ENCODE data around the gene APBA3. TPM values are rescaled to one million over a fixed set of nuclear protein-coding genes. Genes with fewer than 3 reads are reported as not detected.

APBA3 gene
- total and polyA plus RNA-seq, 2 of the 4 experiments (the other 2 are of a cell fraction): 9.5 to 18.4 TPM

- TF ChIP-seq RFX5 (IDR thresholded peaks at IDR 0.05; ENCODE audit: low read depth, low read length) (no peak), CHD1 (IDR thresholded peaks at IDR 0.05; ENCODE audit: low read depth, low read length) (no peak), POLR2A (IDR thresholded peaks at IDR 0.05; ENCODE audit: low read depth, low read length) (no peak), FOS (IDR thresholded peaks at IDR 0.05; ENCODE audit: low read depth, low read length) (no peak), MAZ (IDR thresholded peaks at IDR 0.05; ENCODE audit: borderline replicate concordance, low read depth, low read length) (no peak), NFE2L2 (IDR thresholded peaks at IDR 0.05; ENCODE audit: low read depth, low read length) (no peak), RAD21 (IDR thresholded peaks at IDR 0.05; ENCODE audit: low read length) (no peak), CEBPB (IDR thresholded peaks at IDR 0.05; ENCODE audit: low read depth, low read length) (no peak), RCOR1 (IDR thresholded peaks at IDR 0.05; ENCODE audit: insufficient replicate concordance, low read length) (no peak), MAFK (IDR thresholded peaks at IDR 0.05; ENCODE audit: low read depth, low read length) (no peak), MXI1 (IDR thresholded peaks at IDR 0.05; ENCODE audit: borderline replicate concordance, low read depth, low read length) (no peak), SMC3 (IDR thresholded peaks at IDR 0.05; ENCODE audit: low read depth, low read length) (no peak), BHLHE40 (IDR thresholded peaks at IDR 0.05; ENCODE audit: low read depth, low read length) (no peak)
- TF ChIP-seq, protein P1, sequence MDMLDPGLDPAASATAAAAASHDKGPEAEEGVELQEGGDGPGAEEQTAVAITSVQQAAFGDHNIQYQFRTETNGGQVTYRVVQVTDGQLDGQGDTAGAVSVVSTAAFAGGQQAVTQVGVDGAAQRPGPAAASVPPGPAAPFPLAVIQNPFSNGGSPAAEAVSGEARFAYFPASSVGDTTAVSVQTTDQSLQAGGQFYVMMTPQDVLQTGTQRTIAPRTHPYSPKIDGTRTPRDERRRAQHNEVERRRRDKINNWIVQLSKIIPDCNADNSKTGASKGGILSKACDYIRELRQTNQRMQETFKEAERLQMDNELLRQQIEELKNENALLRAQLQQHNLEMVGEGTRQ (IDR thresholded peaks at IDR 0.05; ENCODE audit: low read depth, low read length): no peak
- TF ChIP-seq, protein P2, sequence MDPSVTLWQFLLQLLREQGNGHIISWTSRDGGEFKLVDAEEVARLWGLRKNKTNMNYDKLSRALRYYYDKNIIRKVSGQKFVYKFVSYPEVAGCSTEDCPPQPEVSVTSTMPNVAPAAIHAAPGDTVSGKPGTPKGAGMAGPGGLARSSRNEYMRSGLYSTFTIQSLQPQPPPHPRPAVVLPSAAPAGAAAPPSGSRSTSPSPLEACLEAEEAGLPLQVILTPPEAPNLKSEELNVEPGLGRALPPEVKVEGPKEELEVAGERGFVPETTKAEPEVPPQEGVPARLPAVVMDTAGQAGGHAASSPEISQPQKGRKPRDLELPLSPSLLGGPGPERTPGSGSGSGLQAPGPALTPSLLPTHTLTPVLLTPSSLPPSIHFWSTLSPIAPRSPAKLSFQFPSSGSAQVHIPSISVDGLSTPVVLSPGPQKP (IDR thresholded peaks at IDR 0.05; ENCODE audit: borderline replicate concordance, low read depth, low read length): no peak
- TF ChIP-seq, protein P3, sequence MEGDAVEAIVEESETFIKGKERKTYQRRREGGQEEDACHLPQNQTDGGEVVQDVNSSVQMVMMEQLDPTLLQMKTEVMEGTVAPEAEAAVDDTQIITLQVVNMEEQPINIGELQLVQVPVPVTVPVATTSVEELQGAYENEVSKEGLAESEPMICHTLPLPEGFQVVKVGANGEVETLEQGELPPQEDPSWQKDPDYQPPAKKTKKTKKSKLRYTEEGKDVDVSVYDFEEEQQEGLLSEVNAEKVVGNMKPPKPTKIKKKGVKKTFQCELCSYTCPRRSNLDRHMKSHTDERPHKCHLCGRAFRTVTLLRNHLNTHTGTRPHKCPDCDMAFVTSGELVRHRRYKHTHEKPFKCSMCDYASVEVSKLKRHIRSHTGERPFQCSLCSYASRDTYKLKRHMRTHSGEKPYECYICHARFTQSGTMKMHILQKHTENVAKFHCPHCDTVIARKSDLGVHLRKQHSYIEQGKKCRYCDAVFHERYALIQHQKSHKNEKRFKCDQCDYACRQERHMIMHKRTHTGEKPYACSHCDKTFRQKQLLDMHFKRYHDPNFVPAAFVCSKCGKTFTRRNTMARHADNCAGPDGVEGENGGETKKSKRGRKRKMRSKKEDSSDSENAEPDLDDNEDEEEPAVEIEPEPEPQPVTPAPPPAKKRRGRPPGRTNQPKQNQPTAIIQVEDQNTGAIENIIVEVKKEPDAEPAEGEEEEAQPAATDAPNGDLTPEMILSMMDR (conservative IDR thresholded peaks at IDR 0.05; ENCODE audit: low read depth, low read length): no peak
- no peak overlapping the region for H3K14ac ChIP-seq (replicated peaks; ENCODE audit: low read depth, low read length)
- H3K4ac ChIP-seq (ENCODE audit: low read depth, low read length): no peak overlapping the region
- peaks cover 27% of the 10 kb centered on the region for H3K36me3 ChIP-seq (ENCODE audit: control insufficient read depth, insufficient read depth, low read length)
- H2AK5ac ChIP-seq (ENCODE audit: low read depth, low read length): no peak overlapping the region
- WGBS, 2 experiments (ENCODE audit: extremely low coverage in 2 of 2, insufficient read length in 1 of 2): 89% methylated on average over 16 of the region's 23 CpGs; no CpG with 5 or more reads in 1 of the 2 experiments
- H4K5ac ChIP-seq (ENCODE audit: low read depth, low read length): no peak overlapping the region
- H3K27ac ChIP-seq (ENCODE audit: insufficient read depth, low read length): no peak overlapping the region
- H3K4me3 ChIP-seq (ENCODE audit: insufficient read depth, low read depth, low read length): no peak overlapping the region
- no peak overlapping the region for H2BK5ac ChIP-seq (ENCODE audit: low read depth, low read length, poor library complexity, severe bottlenecking)
- no peak overlapping the region for H2AFZ ChIP-seq (replicated peaks; ENCODE audit: low read length, poor library complexity)
- no peak overlapping the region for H3K23ac ChIP-seq (ENCODE audit: low read depth, low read length)
- intact Hi-C loops (cut with micrococcal nuclease) (no loop called here), in situ Hi-C loops (cut with MboI; ENCODE audit: low sequenced_read_pairs) (no loop called here), dilution Hi-C loops (cut with HindIII; ENCODE audit: low sequenced_read_pairs, unreplicated experiment) (no loop called here)
- H4K8ac ChIP-seq (ENCODE audit: low read depth in 2 of 2, low read length in 2 of 2): no peak overlapping the region
- no peak overlapping the region for H4K91ac ChIP-seq (ENCODE audit: insufficient read depth, low read depth, low read length)
- no peaks in the 10 kb centered on the region for H3K9me3 ChIP-seq (ENCODE audit: control insufficient read depth, insufficient read depth, low read length)
- no peak overlapping the region for H3K18ac ChIP-seq (ENCODE audit: low read depth, low read length)
- ATAC-seq (ENCODE audit: low read depth): no peak
- H3K4me1 ChIP-seq (ENCODE audit: control insufficient read depth, insufficient read depth, low read length): no peaks in the 10 kb centered on the region
- H2BK20ac ChIP-seq (ENCODE audit: low read depth, low read length): no peak overlapping the region
- BruUV-seq (replicated peaks): no TSS peak
- POLR2A ChIA-PET (ENCODE audit: unreplicated experiment): no interaction called here
- no peak overlapping the region for H3K4me2 ChIP-seq (ENCODE audit: low read depth, low read length)
- no peaks in the 10 kb centered on the region for H4K20me1 ChIP-seq (ENCODE audit: insufficient read depth, low read length)
- H3K27me3 ChIP-seq (ENCODE audit: control insufficient read depth, insufficient read depth, low read length): no peaks in the 10 kb centered on the region
- no peak overlapping the region for H3K9ac ChIP-seq (ENCODE audit: low read depth, low read length)
- no peak overlapping the region for H2BK120ac ChIP-seq (ENCODE audit: low read depth, low read length)
- no peak overlapping the region for H3K56ac ChIP-seq (ENCODE audit: extremely low read depth, insufficient read depth, low read length)
- peaks cover 10 to 15% of the 10 kb centered on the region in 2 experiments; a peak in 3 of 4 replicates for H3K79me1 ChIP-seq (ENCODE audit: low read depth in 1 of 2, low read length in 2 of 2)
- no peak for DNase-seq
- CTCF ChIA-PET: no interaction called here
- no peak overlapping the region for H2AK9ac ChIP-seq (replicated peaks; ENCODE audit: low read depth, low read length, poor library complexity)
- no peaks in the 10 kb centered on the region for H3K9me1 ChIP-seq (ENCODE audit: insufficient read depth, low read length)
- no peak overlapping the region for H2BK15ac ChIP-seq (ENCODE audit: low read depth, low read length)
These were observed 5.6 kb upstream of the APBA3 start for GRCh38 chr19:3767050-3767449.
